ENCODE measurements around the gene PCNT.

DNA sequence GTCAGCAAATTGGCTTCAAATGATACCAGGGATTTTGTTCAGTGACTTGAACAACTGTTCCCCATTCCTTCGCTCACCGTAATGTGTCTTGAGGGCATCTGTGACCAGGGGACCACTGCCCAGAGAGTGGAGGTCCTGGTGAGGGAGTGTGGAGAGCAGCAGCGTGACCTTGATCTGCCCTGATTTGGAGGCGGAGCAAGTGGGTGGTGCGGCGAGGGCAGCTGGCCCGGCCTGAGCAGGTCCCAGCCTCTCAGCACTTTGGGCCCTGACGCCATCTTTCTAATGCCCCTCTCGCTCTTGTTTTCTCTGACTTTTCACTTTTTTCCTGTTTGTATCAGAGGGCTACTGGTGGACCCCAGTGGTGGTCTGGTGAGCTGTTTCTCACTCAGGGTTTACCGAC is 165.8 kb downstream of the PCNT start:
- TF ChIP-seq, protein P1, sequence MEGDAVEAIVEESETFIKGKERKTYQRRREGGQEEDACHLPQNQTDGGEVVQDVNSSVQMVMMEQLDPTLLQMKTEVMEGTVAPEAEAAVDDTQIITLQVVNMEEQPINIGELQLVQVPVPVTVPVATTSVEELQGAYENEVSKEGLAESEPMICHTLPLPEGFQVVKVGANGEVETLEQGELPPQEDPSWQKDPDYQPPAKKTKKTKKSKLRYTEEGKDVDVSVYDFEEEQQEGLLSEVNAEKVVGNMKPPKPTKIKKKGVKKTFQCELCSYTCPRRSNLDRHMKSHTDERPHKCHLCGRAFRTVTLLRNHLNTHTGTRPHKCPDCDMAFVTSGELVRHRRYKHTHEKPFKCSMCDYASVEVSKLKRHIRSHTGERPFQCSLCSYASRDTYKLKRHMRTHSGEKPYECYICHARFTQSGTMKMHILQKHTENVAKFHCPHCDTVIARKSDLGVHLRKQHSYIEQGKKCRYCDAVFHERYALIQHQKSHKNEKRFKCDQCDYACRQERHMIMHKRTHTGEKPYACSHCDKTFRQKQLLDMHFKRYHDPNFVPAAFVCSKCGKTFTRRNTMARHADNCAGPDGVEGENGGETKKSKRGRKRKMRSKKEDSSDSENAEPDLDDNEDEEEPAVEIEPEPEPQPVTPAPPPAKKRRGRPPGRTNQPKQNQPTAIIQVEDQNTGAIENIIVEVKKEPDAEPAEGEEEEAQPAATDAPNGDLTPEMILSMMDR (IDR thresholded peaks at IDR 0.05 in 4 of 5, conservative IDR thresholded peaks at IDR 0.05 in 1 of 5) = no peak
- no peak for TF ChIP-seq POLR2A (IDR thresholded peaks at IDR 0.05)
